Astrocyte (in vitro differentiated cells and primary cell): ENCODE results near the gene ARHGAP24.

Source experiments
- CTCF ChIP-seq: IDR thresholded peaks from 2 replicates; pipeline ENCODE4 v1.5.1; 2011; ENCODE audit warnings: low read depth, mild to moderate bottlenecking, inconsistent platforms, low read length, moderate library complexity; ENCODE audit not compliant: insufficient read depth
- EZH2 ChIP-seq: IDR thresholded peaks from 2 replicates; pipeline ENCODE4 v1.6.1; 2012; ENCODE audit warnings: mild to moderate bottlenecking, low read length, inconsistent platforms; ENCODE audit not compliant: insufficient read depth

- TF ChIP-seq CTCF (no peak), EZH2 (no peak)
These were observed 198.0 kb downstream of the ARHGAP24 start for GRCh38 chr4:85672959-85673358.
